Kidney (tissue), 14 donors: ENCODE measurements around the gene CRX. TPM values are rescaled to one million over a fixed set of nuclear protein-coding genes. Genes with fewer than 3 reads are reported as not detected.

Experiments
- DNase-seq, 5 donors: peaks; one replicate each; pipeline ENCODE4 v3.0.0-alpha.2; 2013 to 2020
- FAIRE-seq: peaks from 2 replicates; lab custom pipeline; 2012; peaks lifted over from hg19 to GRCh38; lab: Jason Lieb, UNC
- H3K27ac ChIP-seq, 2 donors: one replicate each; pipeline ENCODE4 v1.7.0; 2013; ENCODE audit warnings: low read depth in 2 of 2, low read length in 2 of 2, inconsistent platforms in 1 of 2
- H3K27me3 ChIP-seq: one replicate; pipeline ENCODE4 v1.7.1; 2013; ENCODE audit warnings: low read length, inconsistent platforms; ENCODE audit not compliant: control insufficient read depth, insufficient read depth
- H3K36me3 ChIP-seq, 3 donors: one replicate each; pipeline versions ENCODE4 v1.7.0 to v1.7.1; 2013; ENCODE audit warnings: low read length in 3 of 3, control low read depth in 1 of 3, inconsistent platforms in 1 of 3; ENCODE audit not compliant: insufficient read depth in 3 of 3, control insufficient read depth in 2 of 3
- H3K4me1 ChIP-seq, 3 donors: one replicate each; pipeline versions ENCODE4 v1.7.0 to v1.7.1; 2013; ENCODE audit warnings: low read length in 3 of 3, inconsistent platforms in 1 of 3, low read depth in 1 of 3; ENCODE audit not compliant: control insufficient read depth in 2 of 3, insufficient read depth in 2 of 3
- H3K4me3 ChIP-seq, 3 donors: one replicate each; pipeline versions ENCODE4 v1.7.0 to v1.8.1; 2013; ENCODE audit warnings: low read length in 3 of 3, control low read depth in 1 of 3, inconsistent platforms in 1 of 3
- H3K9ac ChIP-seq, 3 donors: one replicate each; pipeline versions ENCODE4 v1.7.0 to v1.7.1; 2013; ENCODE audit warnings: low read length in 3 of 3, control low read depth in 1 of 3, inconsistent platforms in 1 of 3
- H3K9me3 ChIP-seq, 3 donors: one replicate each; pipeline versions ENCODE4 v1.7.0 to v1.7.1; 2013; ENCODE audit warnings: low read length in 3 of 3, control low read depth in 1 of 3, inconsistent platforms in 1 of 3; ENCODE audit not compliant: control insufficient read depth in 2 of 3, insufficient read depth in 1 of 3
- CTCF ChIP-seq: IDR thresholded peaks from 3 replicates; pipeline ENCODE4 v1.5.1; 2012; ENCODE audit warnings: mild to moderate bottlenecking, moderate library complexity, borderline replicate concordance; ENCODE audit not compliant: insufficient read depth; ENCODE audit errors: extremely low read depth
- intact Hi-C: fragments of 100-400 bp; cut with DNase I; formaldehyde crosslinking; loops from one replicate; pipeline ENCODE4 v1.11.1; 2022
- polyA plus RNA-seq: library from polyadenylated mRNA; stranded (reverse); fragments of 350-450 nt; fragmentation: Illumina TruSeq; extraction: RNeasy Lipid Tissue Mini Kit (QIAGEN cat#74804); gene quantifications from one replicate; pipeline ENCODE4 v1.2.3, GENCODE V29; 2014; ENCODE audit warnings: low read depth, low replicate concordance; ENCODE audit not compliant: insufficient read depth
- total RNA-seq: library from RNA; stranded (reverse); fragmentation: NEBNext Ultra II Directional; extraction: Animal tissue kit (Norgen Biotek cat#: 25700); gene quantifications from one replicate; pipeline ENCODE4 v1.2.1, GENCODE V29; 2021
- donor health status: control.
- donor health status: control.
- donor health status: control.
- donor health status: control.
- donor health status: control.
- donor health status: DM: yes; HTN: yes; CAD: no.
- donor health status: Normal renal cell carcinoma (clear cell type).

Gene CRX
- total and polyA plus RNA-seq, 2 donors from 2014 or later = not detected

GRCh38 chr19:47778049-47778953 is 43.4 kb upstream of the CRX start, which contains the start of gene SELENOW:
TSS of gene SELENOW (plus strand) at chr19:47778703. CDS start at chr19:47778786, 83 bp downstream.
- Histone ChIP-seq H3K9ac (peak within 1 kb of the TSS; percentile 64 to 89 (median 86)), H3K9me3 (no peaks in the 10 kb centered on the region), H3K36me3 (peaks cover 3 to 7% (median 4%) of the 10 kb centered on the region in 3 donors), H3K4me3 (peak within 1 kb of the TSS; percentile 76 to 91 (median 87)), H3K27ac (peak within 1 kb of the TSS; percentile 92 to 98), H3K27me3 (no peaks in the 10 kb centered on the region), H3K4me1 (peaks cover 0 to 20% (median 0%) of the 10 kb centered on the region in 3 donors)
- intact Hi-C loops = no loop called here
- TF ChIP-seq CTCF = no peak
- no peak for FAIRE-seq
- peak; percentile 83 to 92 (median 89) for DNase-seq

GRCh38 chr19:47778954-47779351 is 42.8 kb upstream of the CRX start:
- H3K4me1 ChIP-seq = peaks cover 0 to 20% (median 0%) of the 10 kb centered on the region in 3 donors
- peak overlapping the region; percentile 92 to 98 for H3K27ac ChIP-seq
- no peak for FAIRE-seq
- intact Hi-C loops = no loop called here
- H3K4me3 ChIP-seq = peak overlapping the region; percentile 76 to 89 (median 87)
- no peaks in the 10 kb centered on the region for H3K9me3 ChIP-seq
- TF ChIP-seq CTCF = no peak
- H3K27me3 ChIP-seq = no peaks in the 10 kb centered on the region
- DNase-seq = peak in 2 of 5 donors; percentile 49 to 66
- peak overlapping the region; percentile 28 to 89 (median 86) for H3K9ac ChIP-seq
- peaks cover 3 to 11% (median 4%) of the 10 kb centered on the region in 3 donors for H3K36me3 ChIP-seq

- intact Hi-C loops = no loop called here
- Histone ChIP-seq H3K27me3 (no peaks in the 10 kb centered on the region), H3K4me3 (peak overlapping the region; percentile 76 to 89 (median 87)), H3K9ac (peak overlapping the region in 2 of 3 donors; percentile 86 to 89), H3K36me3 (peaks cover 3 to 11% (median 9%) of the 10 kb centered on the region in 3 donors), H3K9me3 (no peaks in the 10 kb centered on the region), H3K27ac (peak overlapping the region; percentile 92 to 98), H3K4me1 (peaks cover 0 to 20% (median 0%) of the 10 kb centered on the region in 3 donors)
- no peak for TF ChIP-seq CTCF
- DNase-seq (peak in 1 of 5 donors; percentile 37), FAIRE-seq (no peak)
Observed at GRCh38 chr19:47779524-47780214, 42.1 kb upstream of the CRX start.
